Measurements from ENCODE around the gene CCDC93.

DNA sequence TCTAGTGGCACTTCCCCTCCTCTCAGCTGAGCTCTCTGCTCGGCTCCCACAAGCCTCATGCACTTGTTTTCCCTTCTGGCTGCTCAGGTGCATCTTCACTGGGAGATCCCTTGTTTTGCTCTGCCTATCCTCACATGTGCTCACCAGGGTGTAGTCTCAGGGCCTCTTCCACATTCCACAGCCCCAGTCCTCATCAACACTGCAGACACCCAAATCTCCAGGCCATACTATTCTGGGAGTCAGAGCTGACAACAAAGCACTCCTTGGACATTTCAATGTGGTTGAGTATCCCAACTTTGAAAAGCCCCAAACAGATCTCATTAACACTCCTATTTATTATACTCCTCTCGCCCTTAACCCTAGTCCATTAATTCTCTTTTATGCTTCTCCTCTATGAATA lies 71.3 kb downstream of the CCDC93 start:
- TF ChIP-seq POLR2AphosphoS5 (IDR thresholded peaks at IDR 0.05), result no peak
- TF ChIP-seq, protein P1, sequence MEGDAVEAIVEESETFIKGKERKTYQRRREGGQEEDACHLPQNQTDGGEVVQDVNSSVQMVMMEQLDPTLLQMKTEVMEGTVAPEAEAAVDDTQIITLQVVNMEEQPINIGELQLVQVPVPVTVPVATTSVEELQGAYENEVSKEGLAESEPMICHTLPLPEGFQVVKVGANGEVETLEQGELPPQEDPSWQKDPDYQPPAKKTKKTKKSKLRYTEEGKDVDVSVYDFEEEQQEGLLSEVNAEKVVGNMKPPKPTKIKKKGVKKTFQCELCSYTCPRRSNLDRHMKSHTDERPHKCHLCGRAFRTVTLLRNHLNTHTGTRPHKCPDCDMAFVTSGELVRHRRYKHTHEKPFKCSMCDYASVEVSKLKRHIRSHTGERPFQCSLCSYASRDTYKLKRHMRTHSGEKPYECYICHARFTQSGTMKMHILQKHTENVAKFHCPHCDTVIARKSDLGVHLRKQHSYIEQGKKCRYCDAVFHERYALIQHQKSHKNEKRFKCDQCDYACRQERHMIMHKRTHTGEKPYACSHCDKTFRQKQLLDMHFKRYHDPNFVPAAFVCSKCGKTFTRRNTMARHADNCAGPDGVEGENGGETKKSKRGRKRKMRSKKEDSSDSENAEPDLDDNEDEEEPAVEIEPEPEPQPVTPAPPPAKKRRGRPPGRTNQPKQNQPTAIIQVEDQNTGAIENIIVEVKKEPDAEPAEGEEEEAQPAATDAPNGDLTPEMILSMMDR (IDR thresholded peaks at IDR 0.05), result no peak
